Fibroblast of the conjunctiva (primary cell): ENCODE data around the gene SCIN.
"Not testable (repeated sequence)": the region's sequence is repeated elsewhere in the genome, so short reads cannot be mapped to it uniquely, and the experiment has no call there.

Experiments used
- DNase-seq: peaks from one replicate; pipeline ENCODE4 v3.0.0-alpha.2; 2010; ENCODE audit warnings: low read depth

The SCIN gene

DNA sequence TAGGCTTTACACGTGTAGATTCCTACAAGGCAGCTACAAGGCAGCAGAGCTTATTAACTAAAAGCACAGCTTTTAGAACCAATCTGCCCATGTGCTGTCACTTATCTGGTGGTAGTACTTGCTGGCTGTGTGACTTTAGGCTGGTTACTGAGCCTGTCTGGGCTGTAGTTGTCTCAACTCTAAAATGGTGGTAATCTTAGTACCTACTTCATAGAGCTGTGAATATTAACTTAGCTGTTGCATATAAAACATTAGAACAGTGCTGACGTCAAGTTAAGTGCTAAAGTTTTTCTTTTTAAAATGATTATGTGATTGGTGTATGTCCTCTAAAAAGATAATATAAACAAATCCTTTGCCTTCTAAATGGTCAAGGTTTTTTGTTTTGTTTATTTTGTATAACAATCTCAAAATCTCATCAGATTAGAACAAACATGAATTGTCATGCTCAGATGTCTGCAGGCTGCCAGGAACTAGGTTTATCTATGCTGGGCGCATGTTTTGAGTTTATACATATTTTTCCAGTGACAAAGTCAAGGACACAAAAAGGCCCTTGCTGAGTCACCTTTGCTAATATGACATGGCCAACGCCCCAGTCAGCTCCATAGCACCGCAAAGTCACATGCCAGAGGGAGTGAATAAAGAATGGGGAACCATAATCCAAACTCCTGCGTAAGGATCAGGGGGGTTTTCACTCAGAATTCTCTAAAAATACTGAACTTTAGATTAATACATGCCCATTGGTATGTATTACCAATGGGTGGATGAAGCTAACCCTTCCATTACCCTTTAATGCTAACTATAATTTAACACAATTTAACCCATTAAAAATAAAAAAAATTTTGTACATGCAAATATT lies 77.1 kb downstream of the SCIN start:
- no peak for DNase-seq

DNA sequence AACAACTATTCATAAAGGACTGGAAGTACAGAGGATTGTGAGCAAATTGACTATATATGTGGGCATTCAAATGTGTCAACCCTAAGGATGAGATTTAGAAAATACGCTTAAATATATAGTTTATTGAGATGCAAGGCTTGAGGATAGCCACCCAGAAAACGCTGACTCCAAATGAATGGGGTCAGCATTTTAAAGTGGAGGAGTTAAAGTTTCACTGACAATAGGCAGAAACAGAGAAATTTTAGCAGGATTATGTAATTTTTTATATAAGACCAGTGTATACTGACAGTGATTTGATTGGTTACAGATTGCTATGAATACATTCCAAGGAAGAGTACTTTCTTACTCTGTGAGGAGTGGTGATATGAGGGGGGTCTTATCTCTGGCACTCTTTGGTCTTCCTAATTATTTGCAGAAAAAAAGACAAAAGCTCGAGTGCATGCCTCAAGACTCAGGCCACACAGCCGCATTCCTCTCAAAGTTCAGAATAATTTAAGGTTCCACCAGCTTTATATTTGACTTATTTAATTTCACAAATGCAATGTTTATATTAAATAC lies 78.3 kb downstream of the SCIN start:
- DNase-seq = no peak

DNA sequence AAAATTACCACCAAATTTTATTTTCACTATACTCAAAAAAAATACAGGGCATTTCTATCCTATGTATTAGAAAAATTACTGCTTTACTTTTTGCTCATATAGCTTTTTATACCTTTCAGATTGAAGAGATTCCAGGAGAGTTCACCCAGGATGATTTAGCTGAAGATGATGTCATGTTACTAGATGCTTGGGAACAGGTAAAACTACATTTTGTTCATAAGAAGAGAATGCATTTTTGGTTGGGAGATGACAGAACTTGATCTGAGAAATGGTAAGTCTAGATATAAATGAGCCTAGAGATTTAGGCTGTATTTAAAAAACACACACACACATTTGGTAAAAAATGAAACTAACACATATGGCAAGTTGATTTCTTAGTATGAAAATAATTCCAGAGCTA lies 78.8 kb downstream of the SCIN start:
- DNase-seq = no peak

DNA sequence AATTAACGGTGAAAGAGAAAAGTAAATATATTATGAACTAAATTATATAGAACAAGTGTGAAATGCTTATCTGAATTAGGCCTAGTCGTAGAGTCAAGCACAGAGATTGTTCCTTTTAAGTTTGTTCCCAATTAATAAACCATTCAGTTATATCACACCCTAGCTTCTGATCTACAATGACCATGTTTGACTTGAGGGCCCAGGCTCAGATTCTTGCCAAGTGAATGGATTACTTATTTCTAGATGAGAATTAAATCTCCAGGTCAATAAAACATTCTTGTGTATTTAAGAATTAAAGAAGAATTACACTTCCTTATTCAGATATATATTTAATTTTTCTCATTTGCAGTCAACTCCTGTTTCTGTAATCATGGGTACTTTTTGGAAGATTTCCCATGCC lies 79.6 kb downstream of the SCIN start:
- DNase-seq = no peak

DNA sequence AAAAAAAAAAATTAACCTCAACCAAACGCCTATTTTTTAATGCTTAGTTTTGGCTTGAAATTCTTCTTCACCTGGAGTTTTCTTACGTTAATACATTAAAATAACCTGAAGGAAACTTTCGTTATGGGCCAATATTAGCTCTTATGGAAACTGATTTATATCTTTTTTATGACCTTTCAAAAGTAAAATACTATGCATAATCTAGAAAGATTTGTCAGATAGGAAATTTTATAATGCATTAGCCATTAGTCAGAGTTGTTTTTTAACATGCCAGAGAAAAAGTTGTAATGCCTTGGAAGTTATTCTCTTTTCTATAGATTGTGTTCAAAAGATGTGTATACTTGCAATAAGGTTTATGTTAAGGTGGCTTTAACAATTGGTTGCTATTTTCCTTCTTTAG lies 82.6 kb downstream of the SCIN start:
- no peak for DNase-seq

DNA sequence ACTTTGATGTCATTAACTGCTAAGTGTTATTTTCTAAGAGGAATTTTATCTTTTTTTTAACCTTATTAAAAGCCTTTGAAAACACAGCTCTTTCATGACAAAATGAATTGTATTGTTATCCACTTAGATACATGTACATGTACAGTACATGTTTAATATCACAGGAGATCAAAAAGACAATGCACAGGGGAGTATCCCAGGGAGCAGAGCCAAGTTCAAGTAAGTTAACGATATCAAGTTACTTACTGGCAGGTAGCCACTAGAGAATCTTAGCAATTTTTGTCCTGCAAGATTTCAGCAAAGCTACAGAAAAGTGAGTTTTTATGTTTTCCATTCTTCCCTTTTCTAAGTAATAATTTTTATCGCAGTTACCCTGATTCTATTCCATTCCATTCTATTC lies 83.0 kb downstream of the SCIN start:
- peak; percentile 27 for DNase-seq

DNA sequence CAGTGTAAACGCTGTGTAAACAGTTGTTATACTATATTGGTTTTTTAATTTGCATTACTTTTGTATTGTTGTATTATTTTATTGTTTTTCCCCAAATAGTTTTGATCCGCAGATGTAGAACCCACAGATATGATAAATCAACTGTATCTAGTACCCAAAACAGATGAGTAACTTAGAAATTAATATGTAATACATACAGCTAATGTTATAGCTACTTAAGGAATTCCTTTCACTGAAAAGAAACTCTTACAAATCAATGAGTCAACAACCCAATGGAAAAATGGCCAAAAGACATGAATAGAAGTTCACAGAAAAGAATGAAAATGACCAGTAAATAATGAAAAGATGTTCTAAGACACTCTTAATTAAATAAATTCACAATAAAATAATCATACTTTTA lies 84.6 kb downstream of the SCIN start:
- DNase-seq = no peak

DNA sequence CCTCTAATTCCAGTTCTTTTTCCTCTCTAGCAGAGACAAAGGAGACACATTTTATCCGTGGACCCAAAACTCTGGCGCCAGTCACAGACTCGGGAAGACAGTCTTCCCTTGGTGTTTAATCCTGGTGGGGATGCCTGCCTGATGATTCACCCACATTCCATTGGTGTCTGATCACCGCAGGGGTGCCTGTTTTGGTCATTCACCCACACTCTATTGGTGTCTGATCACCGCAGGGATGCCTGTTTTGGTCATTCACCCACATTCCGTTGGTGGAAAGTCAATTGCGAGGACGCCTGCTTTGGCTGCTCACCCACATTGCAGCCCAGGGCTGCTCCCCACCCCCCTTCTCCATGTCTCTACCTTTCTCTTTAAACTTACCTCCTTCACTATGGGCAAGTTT lies 89.9 kb downstream of the SCIN start:
- DNase-seq = not testable (repeated sequence)

DNA sequence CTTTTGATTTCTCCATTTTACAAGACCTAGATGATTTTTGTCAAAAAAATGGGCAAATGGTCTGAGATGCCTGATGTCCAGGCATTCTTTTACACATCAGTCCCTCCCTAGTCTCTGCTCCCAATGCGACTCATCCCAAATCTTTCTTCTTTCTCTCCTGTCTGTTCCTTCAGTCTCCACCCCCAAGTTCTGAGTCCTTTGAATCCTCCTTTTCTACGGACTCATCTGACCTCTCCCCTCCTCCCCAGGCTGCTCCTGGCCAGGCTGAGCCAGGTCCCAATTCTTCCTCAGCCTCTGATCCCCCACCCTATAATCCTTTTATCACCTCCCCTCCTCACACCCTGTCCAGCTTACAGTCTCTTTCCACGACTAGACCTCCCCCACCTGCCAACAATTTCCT lies 90.5 kb downstream of the SCIN start:
- not testable (repeated sequence) for DNase-seq

DNA sequence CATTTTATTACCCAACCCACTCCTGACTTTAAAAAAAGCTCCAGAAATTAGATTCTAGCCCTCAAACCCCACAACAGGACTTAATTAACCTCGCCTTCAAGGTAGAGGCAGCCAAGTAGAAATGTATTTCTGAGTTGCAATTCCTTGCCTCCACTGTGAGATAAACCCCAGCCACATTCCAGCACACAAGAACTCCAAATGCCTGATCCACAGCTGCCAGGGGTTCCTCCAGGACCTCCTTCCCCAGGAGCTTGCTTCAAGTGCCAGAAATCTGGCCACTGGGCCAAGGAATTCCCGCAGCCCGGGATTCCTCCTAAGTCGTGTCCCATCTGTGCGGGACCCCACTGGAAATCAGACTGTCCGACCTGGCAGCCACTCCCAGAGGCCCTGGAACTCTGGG lies 91.1 kb downstream of the SCIN start:
- DNase-seq = no peak

DNA sequence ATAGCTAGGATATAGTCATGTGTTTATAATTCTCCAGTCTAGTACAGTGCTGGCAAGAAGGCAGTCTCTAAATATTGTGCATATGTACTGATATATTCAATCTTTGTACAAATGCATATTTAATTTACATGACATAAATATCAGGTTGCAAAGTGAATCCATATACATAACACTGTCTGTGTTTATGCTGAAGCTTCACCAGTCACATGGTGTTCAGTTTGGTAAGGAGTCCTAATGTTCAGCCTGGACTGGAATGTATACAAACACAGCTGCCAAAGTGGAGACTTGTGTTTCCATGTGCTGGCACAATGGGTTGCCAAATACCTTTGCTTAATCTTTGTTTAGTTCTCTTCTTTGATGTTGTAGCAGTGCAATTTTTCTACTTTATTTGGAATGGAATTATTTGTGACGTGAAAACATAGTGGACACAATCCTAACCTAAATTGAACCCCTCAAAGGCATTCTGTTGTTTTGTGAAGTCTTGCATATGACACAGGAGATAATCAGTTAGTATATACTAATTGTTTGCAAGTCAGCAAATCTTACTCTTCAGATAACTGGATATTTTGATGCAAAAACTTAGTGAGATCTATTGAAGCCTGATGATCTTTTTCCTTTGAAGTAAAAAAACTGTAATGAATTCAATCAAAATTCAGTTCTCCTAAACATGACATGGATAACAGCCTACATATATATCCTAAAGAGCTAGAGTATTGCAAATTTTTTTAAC lies 99.6 kb downstream of the SCIN start:
- DNase-seq = peak; percentile 84

DNA sequence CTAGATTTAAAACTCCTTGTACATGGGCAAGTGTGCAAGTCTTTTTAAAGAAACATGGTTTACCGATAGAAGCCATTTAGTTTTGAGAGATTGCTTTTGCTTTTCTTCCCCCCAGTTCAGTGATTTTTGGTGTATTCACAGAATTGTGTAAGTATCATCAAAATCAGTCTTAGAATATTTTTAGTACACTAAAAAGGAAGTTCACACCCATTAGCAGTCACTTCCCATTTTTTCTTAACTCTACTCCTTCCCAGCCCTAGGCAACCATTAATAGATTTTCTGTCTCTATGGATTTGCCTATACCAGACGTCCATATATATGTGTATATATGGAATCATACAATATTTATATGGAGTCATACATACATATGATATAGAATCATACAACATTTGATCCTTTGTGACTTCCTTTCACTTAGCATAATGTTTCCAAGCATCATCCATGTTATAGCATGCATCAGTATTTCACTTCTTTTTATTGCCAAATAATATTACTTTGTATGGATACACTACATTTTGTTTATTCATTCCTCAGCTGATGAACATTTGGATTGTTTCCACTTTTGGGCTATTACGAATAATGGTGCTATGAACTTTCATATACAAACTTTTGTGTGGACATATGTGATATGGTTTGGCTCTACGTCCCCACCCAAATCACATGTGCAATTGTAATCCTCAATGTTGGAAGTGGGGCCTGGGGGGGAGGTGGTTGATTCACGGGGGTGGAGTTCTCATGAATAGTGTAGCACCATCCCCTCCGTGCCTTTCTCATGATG lies 100.4 kb downstream of the SCIN start:
- DNase-seq = no peak

DNA sequence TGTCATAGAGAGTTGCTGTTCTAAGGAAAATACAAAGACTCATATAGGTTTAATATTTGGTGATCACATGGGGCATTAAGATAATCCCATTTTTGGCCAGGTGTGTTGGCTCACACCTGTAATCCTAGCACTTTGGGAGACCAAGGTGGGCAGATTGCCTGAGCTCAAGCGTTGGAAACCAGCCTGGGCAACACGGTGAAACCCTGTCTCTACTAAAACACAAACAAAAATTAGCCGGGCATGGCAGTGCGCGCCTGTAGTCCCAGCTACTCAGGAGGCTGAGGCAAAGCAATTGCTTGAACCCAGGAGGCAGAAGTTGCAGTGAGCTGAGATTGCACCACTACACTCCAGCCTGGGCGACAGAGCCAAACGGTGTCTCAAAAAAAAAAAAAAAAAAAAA lies 102.9 kb downstream of the SCIN start:
- not testable (repeated sequence) for DNase-seq

DNA sequence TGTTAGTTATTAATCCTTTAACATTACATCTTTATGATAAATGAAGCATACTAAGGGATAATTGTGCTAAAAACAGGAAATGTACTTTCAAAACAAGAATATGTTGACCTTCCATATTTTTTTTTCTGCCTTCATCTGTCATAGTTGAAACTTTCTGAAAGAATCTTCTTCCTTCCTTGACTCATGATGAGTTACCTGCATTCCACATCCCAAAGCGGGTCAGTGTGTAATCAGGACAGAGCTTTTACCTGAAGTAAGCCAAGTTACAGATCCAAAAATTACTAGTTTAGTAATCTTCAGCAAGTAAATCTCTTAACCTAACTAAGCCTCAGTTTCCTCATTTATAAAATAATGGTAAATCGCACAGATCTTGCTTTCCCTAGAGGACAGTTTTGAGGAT lies 103.5 kb downstream of the SCIN start:
- no peak for DNase-seq

DNA sequence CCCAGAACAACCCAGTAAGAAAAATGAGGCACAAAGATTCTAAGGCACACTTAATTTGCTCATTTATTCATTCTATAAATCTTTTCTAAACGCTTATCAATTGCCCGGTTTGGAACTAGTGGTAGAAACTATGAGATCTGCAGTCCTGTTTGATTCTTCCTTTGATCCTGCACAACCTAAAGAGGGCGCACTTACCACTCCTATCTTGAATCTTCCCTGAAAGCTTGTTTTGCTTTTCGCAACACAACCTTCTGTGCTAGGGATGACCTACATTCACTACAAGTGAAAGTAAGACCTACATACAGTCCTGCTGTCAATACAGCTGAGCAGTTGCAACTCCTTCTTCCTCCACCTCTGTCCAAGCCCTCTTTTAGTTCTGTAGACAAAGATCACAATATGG lies 104.3 kb downstream of the SCIN start:
- DNase-seq = peak; percentile 38

DNA sequence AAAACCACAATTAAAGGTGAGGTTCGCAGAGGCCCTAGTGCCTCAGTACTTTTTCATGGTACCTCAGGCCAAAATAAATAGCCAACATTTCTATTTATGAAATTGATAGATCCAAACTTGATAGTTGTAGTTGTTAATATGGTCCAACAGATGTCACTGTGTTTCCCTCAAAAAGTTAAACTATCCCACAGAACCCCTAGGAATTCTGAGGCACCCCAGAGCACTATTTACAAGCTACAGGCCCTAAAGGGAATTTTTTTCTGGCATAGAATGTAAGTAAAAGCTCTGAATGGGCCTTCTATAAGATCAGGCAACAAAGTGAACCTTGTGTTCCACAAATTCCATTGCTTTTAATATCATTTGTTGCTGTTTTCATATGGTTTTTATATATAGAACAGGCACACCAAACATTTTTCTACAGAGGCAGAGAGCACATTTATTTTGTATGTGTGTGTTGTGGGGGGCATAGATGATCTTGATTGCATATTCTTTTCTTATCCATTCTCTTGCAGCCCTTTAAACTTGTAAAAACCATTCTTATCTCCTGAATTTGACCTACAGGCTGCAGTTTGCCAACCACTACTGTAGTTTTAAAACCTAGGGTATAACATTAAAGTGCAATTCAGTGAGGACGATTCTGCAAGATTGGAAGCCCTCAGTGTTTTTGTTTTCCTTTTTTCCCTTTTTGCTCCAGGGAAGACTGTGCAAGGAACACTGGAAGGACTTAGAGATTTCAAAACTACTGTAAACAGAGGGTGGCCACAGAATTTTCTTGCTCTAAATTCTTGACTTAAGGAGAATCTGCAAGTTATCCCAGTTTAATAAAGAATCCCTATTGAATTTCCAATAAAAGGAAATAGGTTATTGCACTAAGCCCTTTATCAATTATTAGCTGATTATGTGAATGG lies 113.4 kb downstream of the SCIN start:
- no peak for DNase-seq

DNA sequence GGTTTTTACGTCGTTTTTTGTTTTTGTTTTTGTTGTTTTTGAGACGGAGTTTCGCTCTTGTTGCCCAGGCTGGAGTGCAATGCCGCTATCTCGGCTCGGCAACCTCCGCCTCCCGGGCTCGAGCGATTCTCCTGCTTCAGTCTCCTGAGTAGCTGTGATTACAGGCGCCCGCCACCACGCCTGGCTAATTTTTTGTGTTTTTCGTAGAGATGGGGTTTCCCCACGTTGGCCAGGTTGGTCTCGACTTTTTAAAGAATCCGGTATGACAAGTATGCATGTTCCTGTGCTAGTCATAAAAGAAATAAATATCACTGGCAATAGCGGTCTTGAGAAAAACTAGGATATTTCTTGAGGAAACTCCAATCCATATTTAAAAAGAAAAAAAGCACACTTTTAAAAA lies 114.2 kb downstream of the SCIN start:
- DNase-seq = no peak

DNA sequence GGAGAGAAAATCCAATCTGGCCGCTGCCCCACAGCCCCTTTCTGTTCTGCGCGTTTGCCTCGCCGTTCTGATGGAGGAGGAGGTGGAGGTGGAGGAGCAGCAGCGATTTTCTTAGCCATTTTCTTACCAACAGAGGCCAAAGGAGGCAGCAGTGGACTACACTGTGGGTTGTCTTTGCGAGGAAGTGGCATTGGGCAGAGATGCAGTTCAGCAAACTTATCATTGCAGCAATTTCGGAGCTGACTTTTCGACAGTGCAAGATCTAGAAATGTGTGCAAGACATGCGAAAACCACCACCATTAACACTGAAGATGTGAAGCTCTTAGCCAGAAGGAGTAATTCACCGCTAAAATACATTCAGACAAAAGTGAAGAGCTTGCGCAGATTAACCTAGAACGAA lies 115.0 kb downstream of the SCIN start:
- peak; percentile 27 for DNase-seq

DNA sequence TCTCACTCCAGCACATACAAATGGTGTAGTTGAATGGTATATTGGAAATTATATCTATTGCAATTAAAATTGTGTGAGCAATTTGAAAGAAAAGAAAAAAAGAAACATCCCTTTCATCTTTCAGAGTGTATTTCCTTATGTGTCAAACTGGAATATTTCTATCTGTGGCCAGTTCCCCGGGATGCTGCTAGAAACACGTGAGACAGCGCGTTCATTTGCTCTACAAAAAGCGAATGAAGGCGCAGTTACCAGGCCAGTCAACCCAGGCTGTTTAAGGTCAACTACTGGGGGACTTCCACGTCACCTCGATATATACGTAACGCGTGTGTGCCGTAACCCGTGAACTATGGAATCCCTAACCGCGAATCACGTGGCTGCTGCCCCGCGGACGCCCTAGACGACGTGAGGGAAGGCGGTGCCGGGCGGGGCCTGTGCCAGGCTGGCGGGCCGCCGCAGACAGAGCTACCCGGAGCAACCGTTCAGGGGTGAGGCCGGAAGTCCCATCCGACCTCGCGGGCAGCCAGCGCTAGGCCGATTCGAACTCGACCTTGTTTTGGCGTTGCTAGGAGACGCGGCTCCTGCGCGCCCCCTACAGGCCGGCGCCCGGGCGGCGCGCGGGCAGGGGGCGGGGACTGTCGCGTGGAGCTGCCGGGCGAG lies 115.8 kb downstream of the SCIN start:
- peak; percentile 89 for DNase-seq

DNA sequence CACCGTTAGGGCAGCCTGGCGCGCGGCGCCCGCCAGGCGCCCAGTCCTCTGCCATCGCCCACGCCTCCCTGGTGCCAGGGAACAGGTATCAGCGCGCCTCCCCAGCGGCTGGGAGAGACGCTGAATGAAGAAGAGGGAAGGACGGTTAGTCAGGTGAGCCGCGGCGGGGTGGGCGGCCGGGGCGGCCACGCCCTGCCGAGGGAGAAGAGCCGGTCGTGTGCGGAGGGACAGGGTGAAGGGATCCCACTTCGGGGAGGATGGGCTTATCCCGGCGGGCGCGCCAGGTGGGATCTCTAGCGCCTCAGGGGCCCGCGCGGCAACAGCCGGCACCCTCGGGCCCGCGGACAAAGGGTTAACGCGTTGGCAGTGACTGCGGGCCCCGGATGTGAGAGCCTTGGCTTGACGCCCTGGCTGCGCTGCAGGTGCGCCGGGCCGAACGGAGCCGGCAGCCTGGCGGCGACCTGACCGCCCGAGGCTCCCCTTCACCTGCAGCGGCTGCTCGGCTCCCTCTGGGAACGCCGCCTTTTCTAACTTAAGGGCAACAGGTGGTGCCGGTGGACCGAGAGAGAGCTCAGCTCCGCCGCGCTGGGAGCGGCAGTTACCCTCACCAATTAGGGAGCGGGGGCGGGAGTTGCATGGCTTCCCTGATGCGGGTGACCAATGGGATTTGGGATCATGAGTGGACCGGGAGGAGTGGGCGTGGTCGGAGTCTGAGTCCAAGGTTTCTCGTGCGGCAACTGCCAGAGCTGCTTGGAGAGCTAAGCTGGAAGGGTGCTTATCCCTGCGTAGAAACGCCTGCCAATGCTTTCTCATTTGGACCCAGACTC lies 116.6 kb downstream of the SCIN start, which contains the start of gene ARL4A:
ARL4A (plus strand) TSS at position 743 of the 827 bp plus-strand sequence. CDS start 622 bp downstream, outside the sequence.
- peak; percentile 98 for DNase-seq
